GM12878 (cell line): ENCODE data around the gene TLR1. TPM values are rescaled to one million over a fixed set of nuclear protein-coding genes. Genes with fewer than 3 reads are reported as not detected.
"Not testable (repeated sequence)": the region's sequence is repeated elsewhere in the genome, so short reads cannot be mapped to it uniquely, and the experiment has no call there.

Experiments used
- ATAC-seq: fragments of 200-7000 bp; cut with Tn5 transposase; 3 replicates; pipeline ENCODE4 v1.9.1; 2020; ENCODE audit warnings: mild to moderate bottlenecking, moderate library complexity
- BruUV-seq: library from RNA; stranded (reverse); fragments of 400-500 nt; replicated peaks from 2 replicates; lab custom pipeline; 2021; lab: Mats Ljungman, UMichigan
- CTCF ChIA-PET: fragments of 300-600 bp; sonication (Branson Sonifier 250); formaldehyde crosslinking; extraction: SDS; loops from one replicate; lab custom pipeline; 2021; ENCODE audit warnings: inconsistent platforms; lab: Yijun Ruan, JAX
- POLR2A ChIA-PET: fragments of 350-600 bp; formaldehyde crosslinking; extraction: SDS; loops from one replicate; lab custom pipeline; 2021; ENCODE audit warnings: inconsistent platforms; lab: Charles Lee
- RAD21 ChIA-PET: fragments of 300-600 bp; sonication (Branson Sonifier 250); formaldehyde crosslinking; loops from one replicate; lab custom pipeline; 2023; ENCODE audit warnings: antibody characterized with exemption; ENCODE audit not compliant: unreplicated experiment; lab: Charles Lee
- SMC1A ChIA-PET: fragments of 300-600 bp; sonication (Branson Sonifier 250); formaldehyde crosslinking; loops from one replicate; lab custom pipeline; 2023; ENCODE audit not compliant: unreplicated experiment, uncharacterized antibody; lab: Charles Lee
- DNase-seq: peaks from one replicate; pipeline ENCODE4 v3.0.0-alpha.2; 2011; ENCODE audit warnings: low read depth, low spot score
- FAIRE-seq: peaks from 3 replicates; lab custom pipeline; 2011; peaks lifted over from hg19 to GRCh38; lab: Jason Lieb, UNC
- H2AFZ ChIP-seq: 2 replicates; pipeline ENCODE4 v1.6.0; 2011; ENCODE audit warnings: low read depth, low read length, control low read depth; ENCODE audit not compliant: control insufficient read depth
- H3K27ac ChIP-seq: 2 replicates; pipeline ENCODE4 v1.5.1; 2011; ENCODE audit warnings: control low read depth; ENCODE audit not compliant: control insufficient read depth, insufficient read depth
- H3K27me3 ChIP-seq, 2 experiments: replicated peaks in 1 of 2; 2 replicates each; pipeline versions ENCODE4 v1.6.0 to v1.6.1; 2011; ENCODE audit warnings: low read length in 1 of 2; ENCODE audit not compliant: control insufficient read depth in 2 of 2, insufficient read depth in 2 of 2
- H3K36me3 ChIP-seq, 2 experiments: 2 replicates each; pipeline ENCODE4 v1.5.1; 2011; ENCODE audit warnings: low read length in 1 of 2; ENCODE audit not compliant: control insufficient read depth in 2 of 2, insufficient read depth in 2 of 2
- H3K4me1 ChIP-seq: 2 replicates; pipeline ENCODE4 v1.6.1; 2011; ENCODE audit warnings: mild to moderate bottlenecking, low read length, moderate library complexity, mixed read lengths; ENCODE audit not compliant: control insufficient read depth, insufficient read depth
- H3K4me2 ChIP-seq: 2 replicates; pipeline ENCODE4 v1.6.0; 2011; ENCODE audit warnings: control low read depth; ENCODE audit not compliant: control insufficient read depth, insufficient read depth
- H3K4me3 ChIP-seq: fragments of 200-600 bp; sonication (generic); 2 replicates; pipeline ENCODE4 v1.5.1; 2016
- H3K79me2 ChIP-seq: 2 replicates; pipeline ENCODE4 v1.6.0; 2011; ENCODE audit warnings: low read length; ENCODE audit not compliant: control insufficient read depth, insufficient read depth
- H3K9ac ChIP-seq: 2 replicates; pipeline ENCODE4 v1.8.0; 2011; ENCODE audit warnings: low read length, control low read depth, mixed read lengths; ENCODE audit not compliant: control insufficient read depth, insufficient read depth
- H3K9me3 ChIP-seq: replicated peaks from 3 replicates; pipeline ENCODE4 v1.5.1; 2011; ENCODE audit warnings: mild to moderate bottlenecking, low read length; ENCODE audit not compliant: control insufficient read depth, insufficient read depth
- H4K20me1 ChIP-seq: 2 replicates; pipeline ENCODE4 v1.6.0; 2011; ENCODE audit not compliant: control insufficient read depth, insufficient read depth
- CTCF ChIP-seq, 3 experiments: IDR thresholded peaks in 2 of 3; conservative IDR thresholded peaks in 1 of 3; 2 replicates each; pipeline ENCODE4 v1.5.1; 2011; ENCODE audit warnings: low read depth in 3 of 3, low read length in 3 of 3, mild to moderate bottlenecking in 3 of 3, control low read depth in 2 of 3, moderate library complexity in 2 of 3, inconsistent platforms in 1 of 3, mixed read lengths in 1 of 3; ENCODE audit not compliant: control insufficient read depth in 2 of 3, insufficient read depth in 1 of 3; ENCODE audit errors: extremely low read depth in 1 of 3
- PKNOX1 ChIP-seq: fragments of 450-650 bp; IDR thresholded peaks from 2 replicates; pipeline ENCODE4 v1.6.1; 2016; ENCODE audit warnings: mild to moderate bottlenecking
- WGBS: methylation state at CpG from one replicate; pipeline ENCODE4 v1.1.6; 2016; ENCODE audit warnings: low lambda C conversion rate; ENCODE audit not compliant: insufficient replicate concordance, insufficient coverage; ENCODE audit errors: missing lambda C conversion rate; 5-methylcytosine and 5-hydroxymethylcytosine counted together
- in situ Hi-C: fragments of 300-500 bp; cut with MboI; formaldehyde crosslinking; loops from 9 replicates; pipeline ENCODE4 v1.14.3; 2018; ENCODE audit warnings: mixed read lengths
- intact Hi-C: fragments of 100-400 bp; cut with micrococcal nuclease; formaldehyde crosslinking; loops from one replicate; pipeline ENCODE4 v1.14.2; 2022; ENCODE audit not compliant: unreplicated experiment
- polyA plus RNA-seq, 11 experiments: library from polyadenylated mRNA; depleted of rRNA in 4 of 11; unstranded in 6 of 11; stranded (reverse) in 5 of 11; fragments of >200 nt; fragmentation: Nextera tagmentation in 4 of 11; fragmentation: Illumina TruSeq in 1 of 11; extraction: Ambion mirVana in 4 of 11; extraction: Trizol in 1 of 11; gene quantifications; 1 replicate in 1 of 11; 2 replicates in 10 of 11; pipeline versions ENCODE4 v1.2.1 to v1.2.3, GENCODE V29; 2011 to 2016; ENCODE audit warnings: inconsistent platforms in 2 of 11, missing spikeins in 2 of 11, low read depth in 1 of 11
- total RNA-seq, 4 experiments: library from RNA; depleted of rRNA in 3 of 4; stranded (reverse); fragments of >200 nt in 3 of 4; fragmentation: Illumina TruSeq in 1 of 4; extraction: Trizol in 1 of 4; gene quantifications; 2 replicates each; pipeline versions ENCODE4 v1.2.1 to v1.2.3, GENCODE V29; 2013 to 2021

Gene TLR1
- total and polyA plus RNA-seq, 10 of the 15 experiments (the other 5 are each of a cell fraction or from before 2014, with no cell fraction given), result 9.3 to 57.1 (median 20.4) TPM

- Histone ChIP-seq H2AFZ (no peak overlapping the region), H3K79me2 (peaks cover 3% of the 10 kb centered on the region), H3K4me2 (no peak overlapping the region), H3K36me3 (no peaks in the 10 kb centered on the region), H3K27ac (no peak overlapping the region), H3K4me1 (peaks cover 11% of the 10 kb centered on the region), H3K9me3 (peaks cover 19% of the 10 kb centered on the region), H3K4me3 (no peak overlapping the region), H3K9ac (no peak overlapping the region), H3K27me3 (no peaks in the 10 kb centered on the region), H4K20me1 (no peaks in the 10 kb centered on the region)
- RAD21 ChIA-PET, result interaction anchor here (1.4 kb wide), 1 partner anchor 49 kb away, joined by 4 read pairs; no protein-coding TSS in a partner anchor
- TF ChIP-seq CTCF (IDR thresholded peaks at IDR 0.05 in 2 of 3, conservative IDR thresholded peaks at IDR 0.05 in 1 of 3; ENCODE audit: control insufficient read depth in 2 of 3, extremely low read depth in 1 of 3, insufficient read depth in 1 of 3, low read depth in 3 of 3, low read length in 3 of 3), result no peak
- TF ChIP-seq PKNOX1, result peak; percentile 23; the same call in 1 of the 2 replicates
- CTCF ChIA-PET, result interaction anchor here (0.7 to 1.4 kb wide), 2 partner anchors 307 to 324 kb away, joined by 3 to 4 read pairs; no protein-coding TSS in a partner anchor
- ATAC-seq, result no peak
- POLR2A ChIA-PET, result no interaction called here
- no TSS peak for BruUV-seq
- SMC1A ChIA-PET, result interaction anchor here (2.0 kb wide), 1 partner anchor 29 kb away, joined by 6 read pairs; the partner anchor contains the start of gene TLR10
- no peak for DNase-seq
- in situ Hi-C loops (loop anchor here (25.0 kb wide), 1 partner anchor 1376 kb away; the partner anchor contains the start of gene RHOH), intact Hi-C loops (no loop called here)
- WGBS, result 79% methylated on average over 6 of the region's 6 CpGs
- FAIRE-seq, result no peak
Observed at GRCh38 chr4:38811297-38811696, 6.7 kb upstream of the TLR1 start.

- H3K4me2 ChIP-seq, intact Hi-C loops, SMC1A ChIA-PET, CTCF ChIA-PET, H3K9ac ChIP-seq, H3K36me3 ChIP-seq, H4K20me1 ChIP-seq, DNase-seq, H3K9me3 ChIP-seq, BruUV-seq, H3K27me3 ChIP-seq, H3K27ac ChIP-seq, FAIRE-seq, RAD21 ChIA-PET, POLR2A ChIA-PET, H2AFZ ChIP-seq, H3K4me3 ChIP-seq, ATAC-seq: not testable (repeated sequence)
- 93% methylated on average over 10 of the region's 29 CpGs for WGBS
- in situ Hi-C loops, result loop anchor here (25.0 kb wide), 1 partner anchor 1380 kb away; the partner anchor contains the start of gene RHOH
- Histone ChIP-seq H3K4me1 (peaks cover 16% of the 10 kb centered on the region), H3K79me2 (peaks cover 14% of the 10 kb centered on the region)
Observed at GRCh38 chr4:38807462-38807861, 2.9 kb upstream of the TLR1 start.
